Germinal center (tissue), 1 donor: ENCODE data around the gene GCNT3.
"Not testable (repeated sequence)": the region's sequence is repeated elsewhere in the genome, so short reads cannot be mapped to it uniquely, and the experiment has no call there.

Experiments
- DNase-seq: peaks from one replicate; pipeline ENCODE4 v3.0.0; 2012; ENCODE audit warnings: mixed read lengths, low spot score

The GCNT3 gene

DNA sequence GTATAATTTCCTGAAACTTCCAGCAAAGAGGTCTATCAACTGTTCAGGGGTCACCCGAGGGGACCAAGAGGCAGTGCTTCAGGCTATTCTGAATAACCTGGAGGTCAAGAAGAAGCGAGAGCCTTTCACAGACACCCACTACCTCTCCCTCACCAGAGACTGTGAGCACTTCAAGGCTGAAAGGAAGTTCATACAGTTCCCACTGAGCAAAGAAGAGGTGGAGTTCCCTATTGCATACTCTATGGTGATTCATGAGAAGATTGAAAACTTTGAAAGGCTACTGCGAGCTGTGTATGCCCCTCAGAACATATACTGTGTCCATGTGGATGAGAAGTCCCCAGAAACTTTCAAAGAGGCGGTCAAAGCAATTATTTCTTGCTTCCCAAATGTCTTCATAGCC is 6.8 kb downstream of the GCNT3 start:
- DNase-seq, result no peak

DNA sequence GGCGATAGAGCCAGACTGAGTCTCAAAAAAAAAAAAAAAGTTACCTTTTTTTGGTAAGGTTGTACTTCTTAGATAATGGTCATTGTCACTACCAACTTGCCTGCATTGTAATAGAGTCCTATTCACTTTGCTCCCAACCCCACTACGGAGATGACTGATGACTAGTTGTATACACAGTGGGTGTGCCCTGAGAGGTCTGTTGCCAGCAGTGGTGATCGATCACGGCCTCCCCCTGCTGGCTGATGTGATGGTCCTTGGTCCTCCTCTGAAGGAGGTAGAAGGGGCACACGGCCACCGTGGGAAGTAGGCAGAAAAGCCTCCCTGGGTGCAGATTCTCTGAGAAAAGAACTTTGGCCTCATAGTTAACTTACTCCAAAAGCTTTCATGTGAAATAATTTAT is 10.7 kb downstream of the GCNT3 start:
- peak; percentile 55 for DNase-seq

DNA sequence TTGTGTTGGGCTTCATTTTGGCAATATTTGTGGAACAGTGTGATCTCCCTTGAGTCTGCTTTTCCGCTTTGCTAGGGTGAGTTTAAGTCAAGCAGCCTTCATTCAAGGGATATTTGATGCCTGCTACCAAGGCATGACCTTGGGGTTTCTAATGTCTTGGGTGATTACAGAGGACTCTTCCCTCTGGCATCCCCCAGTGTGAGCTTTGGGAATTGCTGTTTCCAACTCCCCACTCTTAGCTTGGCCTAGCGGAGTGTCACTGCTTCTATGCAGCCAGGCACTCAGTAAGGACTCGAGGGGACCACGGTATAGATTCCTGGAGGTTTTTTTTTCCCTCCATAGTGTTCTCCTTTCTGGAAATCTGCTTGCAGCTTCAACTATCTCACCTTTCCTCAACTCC is 21.1 kb downstream of the GCNT3 start:
- DNase-seq, result no peak

DNA sequence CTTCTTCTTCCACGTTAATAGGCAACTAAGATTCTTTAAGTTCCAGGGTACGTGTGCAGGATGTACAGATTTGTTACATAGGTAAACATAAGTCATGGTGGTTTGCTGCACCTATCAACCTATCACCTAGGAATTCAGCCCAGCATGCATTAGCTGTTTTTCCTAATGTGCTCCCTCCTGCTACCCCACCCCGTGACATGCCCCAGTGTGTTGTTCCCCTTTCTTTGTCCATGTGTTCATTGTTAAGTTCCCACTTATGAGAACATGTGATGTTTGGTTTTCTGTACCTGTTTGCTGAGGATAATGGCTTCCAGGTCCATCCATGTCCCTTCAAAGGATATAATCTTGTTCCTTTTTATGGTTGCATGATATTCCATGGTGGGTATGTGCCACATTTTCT is 24.6 kb downstream of the GCNT3 start:
- no peak for DNase-seq

DNA sequence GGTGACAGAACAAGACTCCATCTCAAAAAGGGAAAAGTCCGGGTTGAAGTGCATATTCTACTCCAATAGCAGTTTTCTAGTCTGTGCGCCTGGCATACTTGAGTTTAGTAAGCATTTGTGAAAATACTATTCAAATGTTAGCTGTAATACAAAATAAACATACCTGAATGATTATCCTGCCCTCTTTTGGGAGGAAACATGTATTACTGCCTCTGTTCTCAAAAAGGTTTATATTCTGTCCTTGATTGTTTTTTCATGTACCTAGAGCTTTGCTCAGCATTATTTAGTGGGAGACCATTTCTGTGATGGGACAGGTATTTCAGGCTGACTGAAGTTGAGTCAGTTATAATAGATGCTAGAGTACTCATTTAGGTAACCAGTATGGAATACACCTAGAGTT is 25.9 kb downstream of the GCNT3 start:
- not testable (repeated sequence) for DNase-seq

DNA sequence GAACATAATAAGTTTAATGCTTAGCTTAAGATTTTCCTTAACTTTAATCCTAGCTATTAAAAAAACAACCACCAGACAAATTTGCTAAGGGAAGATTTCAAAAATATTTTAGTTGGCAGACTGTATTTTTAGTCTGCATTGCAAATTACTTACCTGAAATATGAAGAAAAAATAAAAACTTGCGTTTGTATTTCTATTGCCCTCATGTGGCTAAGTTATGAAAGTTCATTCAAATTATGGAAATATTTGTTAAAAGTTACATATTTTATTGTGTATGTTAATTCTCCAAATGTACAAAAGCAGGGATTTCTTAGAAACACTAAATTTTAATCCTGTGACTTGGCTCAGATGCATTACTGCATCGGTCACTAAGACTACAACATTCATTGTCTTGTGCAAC is 30.8 kb downstream of the GCNT3 start:
- DNase-seq, result no peak

DNA sequence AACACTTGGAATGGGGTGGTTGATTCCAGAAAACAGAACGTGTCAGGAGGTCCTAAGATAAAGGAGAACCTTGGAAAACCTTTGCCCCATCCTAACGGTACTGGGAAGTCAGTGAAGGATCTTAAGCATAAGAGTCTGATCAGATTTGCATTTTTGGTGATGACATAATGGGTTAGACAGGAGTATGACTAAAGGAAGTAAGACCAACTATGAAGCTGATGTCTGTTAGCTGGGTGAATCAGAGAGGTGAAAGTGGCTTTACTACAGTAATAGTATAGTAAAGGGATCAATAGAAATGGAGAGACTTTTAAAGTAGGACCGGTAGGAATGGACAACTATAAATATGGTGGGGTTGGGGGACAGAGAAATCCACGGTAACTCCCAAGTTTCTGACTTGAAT is 33.2 kb downstream of the GCNT3 start:
- DNase-seq, result no peak

DNA sequence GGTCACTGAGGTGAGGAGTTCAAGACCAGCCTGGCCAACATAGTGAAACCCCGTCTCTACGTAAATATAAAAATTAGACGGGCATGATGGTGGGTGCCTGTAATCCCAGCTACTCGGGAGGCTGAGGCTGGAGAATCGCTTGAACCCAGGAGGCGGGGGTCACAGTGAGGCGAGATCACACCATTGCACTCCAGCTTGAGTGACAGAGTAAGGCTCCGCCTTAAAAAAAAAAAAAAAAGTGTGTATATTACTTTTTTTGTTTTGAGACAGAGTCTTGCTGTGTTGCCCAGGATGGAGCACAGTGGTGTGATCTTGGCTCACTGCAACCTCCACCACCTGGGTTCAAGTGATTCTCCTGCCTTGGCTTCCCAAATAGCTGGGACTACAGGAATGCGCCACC is 34.2 kb downstream of the GCNT3 start:
- DNase-seq, result not testable (repeated sequence)

DNA sequence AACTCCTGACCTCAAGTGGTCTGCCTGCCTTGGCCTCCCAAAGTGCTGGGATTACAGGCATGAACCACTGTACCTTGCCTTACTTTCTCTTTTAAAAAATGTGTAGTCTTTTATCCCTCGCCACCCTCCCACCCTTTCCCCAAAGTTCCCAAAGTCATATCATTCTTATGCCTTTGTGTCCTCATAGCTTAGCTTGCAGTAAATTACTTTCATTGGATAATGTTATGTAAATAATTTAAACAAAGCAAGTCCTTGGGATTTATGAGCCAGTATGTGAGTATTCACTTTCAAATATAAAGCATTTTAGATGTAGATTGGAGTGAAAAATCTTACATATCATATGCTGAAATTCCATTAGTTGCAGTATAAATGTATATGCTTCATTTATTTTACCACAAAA is 34.7 kb downstream of the GCNT3 start:
- DNase-seq, result no peak

DNA sequence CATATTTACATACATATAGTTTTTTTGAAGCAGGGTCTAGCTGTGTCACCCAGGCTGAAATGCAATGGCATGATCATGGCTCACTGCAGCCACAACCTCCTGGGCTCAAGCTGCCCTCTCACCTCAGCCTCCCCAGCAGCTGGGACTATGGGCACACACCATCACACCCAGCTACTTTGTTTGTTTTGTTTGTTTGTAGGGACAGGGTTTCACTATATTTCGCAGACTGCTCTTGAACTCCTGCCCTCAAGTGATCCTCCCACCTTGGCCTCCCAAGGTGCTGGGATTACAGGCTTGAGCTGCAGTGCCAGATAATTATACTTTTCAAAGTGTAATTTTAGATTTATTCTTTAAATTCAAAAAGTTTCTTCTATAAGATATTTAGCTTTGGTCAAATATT is 35.5 kb downstream of the GCNT3 start:
- no peak for DNase-seq

DNA sequence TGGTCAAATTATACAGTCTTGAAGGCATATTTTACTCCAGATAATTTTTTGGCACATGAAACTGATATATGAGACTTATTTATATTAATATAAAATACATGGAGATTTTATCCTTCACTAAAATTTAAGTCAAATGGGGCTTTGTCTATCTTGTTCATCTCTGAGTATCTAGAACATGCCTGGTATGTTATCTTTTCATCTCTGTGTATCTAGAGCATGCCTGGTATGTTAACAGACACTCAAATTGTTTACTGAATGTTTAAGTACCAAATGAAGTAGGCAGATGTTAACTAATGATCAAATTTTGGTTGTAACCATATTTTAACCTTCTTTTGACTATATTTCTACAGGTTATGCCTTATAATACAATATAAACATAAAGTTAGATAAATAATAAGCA is 38.0 kb downstream of the GCNT3 start:
- no peak for DNase-seq

DNA sequence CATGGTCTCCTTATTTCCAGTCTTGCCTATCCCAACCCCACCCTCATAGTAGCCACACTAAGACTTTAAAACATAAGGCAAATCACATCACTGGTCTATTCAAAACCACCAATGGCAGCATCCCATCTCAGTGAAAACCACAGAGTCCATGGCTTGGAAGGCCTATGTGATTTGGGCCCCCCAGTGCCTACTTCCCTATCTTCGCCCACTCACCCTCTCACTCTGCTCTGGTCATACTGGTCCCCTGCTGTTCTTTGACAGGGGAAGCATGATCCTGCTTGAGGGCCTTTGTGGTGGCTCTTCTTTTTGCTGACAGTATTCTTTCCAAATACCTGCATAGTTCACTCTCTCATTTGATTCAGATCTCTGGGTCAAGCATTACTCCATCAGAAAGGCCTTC is 42.5 kb downstream of the GCNT3 start:
- no peak for DNase-seq

DNA sequence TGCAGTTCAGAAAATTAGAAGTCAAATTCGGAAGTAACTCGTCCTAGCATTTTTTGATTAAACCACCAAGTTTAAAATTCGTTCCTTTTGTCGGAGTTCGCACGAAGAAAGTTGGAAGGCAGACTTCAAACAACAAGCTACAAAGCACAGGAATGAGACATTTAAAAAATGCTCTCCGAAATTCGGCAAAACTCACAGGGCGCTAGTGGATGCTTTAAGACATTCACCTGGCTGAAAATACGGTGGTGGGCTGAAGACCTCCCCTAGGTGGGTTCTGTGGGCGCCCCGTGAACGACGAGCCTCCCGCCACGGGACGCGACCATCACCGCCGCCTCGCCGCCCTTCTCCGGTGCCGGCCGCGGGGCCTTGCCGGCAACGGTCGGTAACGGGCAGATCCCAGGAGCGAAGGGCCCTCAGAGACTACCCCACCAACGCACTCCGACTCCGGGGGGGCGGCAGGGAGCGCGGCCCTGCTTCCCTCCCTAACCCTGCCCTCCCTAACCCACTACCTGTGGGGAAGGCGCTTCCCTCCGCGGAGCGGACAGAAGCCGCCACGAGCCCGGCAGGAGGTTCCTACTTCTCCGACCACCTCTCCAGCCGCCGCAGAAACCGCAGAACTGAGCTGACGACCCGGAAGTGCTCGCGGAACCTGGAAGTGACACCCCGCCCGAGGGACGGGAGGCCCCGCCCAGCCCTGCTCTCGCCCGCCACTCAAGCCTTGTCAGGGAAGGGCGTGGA is 45.5 kb downstream of the GCNT3 start, which contains the start of gene GTF2A2:
Gene GTF2A2, minus strand, starts transcription at position 619 of the 738 bp plus-strand sequence. CDS start 5,238 bp downstream, outside the sequence.
- peak; percentile 93 for DNase-seq

DNA sequence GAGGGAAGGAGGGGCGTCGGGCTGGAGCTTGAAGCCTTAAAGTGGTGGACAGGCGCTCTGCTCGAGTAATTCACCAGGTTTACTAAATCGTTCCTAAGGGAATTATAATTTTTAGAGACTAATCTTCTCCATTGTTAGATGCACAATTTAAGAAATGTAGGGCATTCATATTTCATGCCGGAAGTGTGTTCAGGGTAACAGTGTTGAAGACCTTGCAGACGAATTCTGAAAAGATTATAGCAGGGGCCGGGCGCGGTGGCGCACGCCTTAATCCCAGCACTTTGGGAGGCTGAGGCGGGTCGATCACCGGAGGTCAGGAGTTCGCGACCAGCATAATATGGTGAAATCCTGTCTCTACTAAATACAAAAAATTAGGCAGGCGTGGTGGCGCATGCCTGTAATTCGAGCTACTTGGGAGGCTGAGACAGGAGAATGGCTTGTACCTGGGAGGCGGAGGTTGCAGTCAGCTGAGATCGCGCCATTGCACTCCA is 46.1 kb downstream of the GCNT3 start:
- no peak for DNase-seq

DNA sequence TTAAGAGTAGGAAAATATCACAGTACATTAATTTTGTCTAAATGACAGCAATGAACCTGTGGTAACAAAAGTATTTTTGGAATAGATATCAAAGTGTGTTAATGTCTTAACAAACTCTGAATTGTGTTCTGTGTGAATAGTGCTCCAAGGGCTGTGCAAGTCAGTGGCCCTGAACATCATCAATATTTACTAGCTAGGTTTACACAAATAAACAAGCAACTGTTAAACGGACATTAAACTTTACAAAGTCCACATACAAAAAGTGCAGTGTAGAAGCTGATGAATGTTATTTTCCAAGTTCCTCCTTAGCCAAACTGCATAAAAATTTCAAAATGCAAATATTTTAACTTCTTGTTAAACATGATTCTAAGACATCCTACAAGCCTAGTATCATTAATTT is 47.8 kb downstream of the GCNT3 start:
- no peak for DNase-seq

DNA sequence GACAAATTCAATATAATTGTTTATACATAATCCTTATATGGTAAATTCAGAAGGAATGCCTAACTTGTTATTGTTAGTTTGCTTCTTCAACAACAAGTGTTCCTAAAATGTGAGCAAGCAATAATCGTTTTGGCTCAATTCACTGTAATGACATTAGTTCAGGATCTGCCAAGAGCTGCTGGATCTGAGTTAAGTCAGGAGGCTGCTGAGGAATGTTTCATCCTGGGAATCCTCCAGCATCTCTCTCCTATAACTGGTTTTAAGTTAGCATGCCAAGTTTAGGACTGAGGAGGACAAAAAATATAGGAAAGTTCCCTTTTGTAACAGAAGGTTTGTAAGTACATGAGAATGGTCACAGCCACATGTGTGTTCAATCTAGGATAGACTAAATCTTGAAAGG is 50.7 kb downstream of the GCNT3 start:
- DNase-seq, result no peak

DNA sequence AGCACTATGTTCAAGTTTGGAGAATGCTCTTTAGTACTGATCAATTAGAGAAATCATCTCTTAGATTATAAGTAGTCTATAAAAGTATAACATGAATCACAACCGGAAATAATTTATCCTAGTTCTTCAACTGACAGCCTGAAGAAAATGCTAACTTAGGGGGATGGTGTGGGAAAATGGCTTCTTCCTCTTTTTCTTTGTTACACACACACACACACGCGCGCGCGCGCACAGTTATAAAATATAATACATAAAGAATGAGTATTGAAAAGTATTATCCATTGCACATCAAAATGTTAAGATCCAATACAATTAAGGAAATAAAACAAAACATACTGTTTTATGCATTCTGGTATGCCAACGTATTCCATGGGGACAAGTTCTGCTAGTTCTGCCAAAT is 57.0 kb downstream of the GCNT3 start:
- DNase-seq, result no peak
